K562 (cell line): ENCODE measurements around the gene AK4. TPM values are rescaled to one million over a fixed set of nuclear protein-coding genes. Genes with fewer than 3 reads are reported as not detected.

Experiments
- ATF1 ChIP-seq, 2 experiments: fragments of 450-650 bp in 1 of 2; IDR thresholded peaks; 2 replicates each; pipeline ENCODE4 v1.6.1; 2016; ENCODE audit warnings: missing compliant biosample characterization in 1 of 2, missing genetic modification characterization in 1 of 2
- ILK ChIP-seq: fragments of 450-650 bp; IDR thresholded peaks from 2 replicates; pipeline ENCODE4 v1.6.1; 2016; ENCODE audit warnings: missing genetic modification characterization, low read depth, mild to moderate bottlenecking, missing compliant biosample characterization, moderate library complexity, borderline replicate concordance
- POLR2AphosphoS2 ChIP-seq: IDR thresholded peaks from 2 replicates; pipeline ENCODE4 v1.6.1; 2012; ENCODE audit warnings: low read length, improper control_type of control experiment
- TEAD4 ChIP-seq, 2 experiments: sonication (generic) in 1 of 2; formaldehyde crosslinking in 1 of 2; IDR thresholded peaks; 2 replicates each; pipeline versions ENCODE4 v1.6.1 to v1.8.0; 2012 to 2022; ENCODE audit warnings: borderline replicate concordance in 1 of 2, inconsistent platforms in 1 of 2, low read length in 1 of 2, mild to moderate bottlenecking in 1 of 2, missing genetic modification reagents in 1 of 2
- polyA plus RNA-seq, 8 experiments: library from polyadenylated mRNA; depleted of rRNA in 4 of 8; stranded (reverse) in 5 of 8; unstranded in 3 of 8; fragments of >200 nt; fragmentation: Nextera tagmentation in 2 of 8; fragmentation: Illumina TruSeq in 1 of 8; extraction: Ambion mirVana in 2 of 8; extraction: Trizol in 1 of 8; gene quantifications; 2 replicates each; pipeline versions ENCODE4 v1.2.1 to v1.2.3, GENCODE V29; 2011 to 2014; ENCODE audit warnings: inconsistent platforms in 1 of 8, missing spikeins in 1 of 8
- total RNA-seq, 7 experiments: library from RNA; depleted of rRNA in 6 of 7; stranded (reverse); fragments of >200 nt in 6 of 7; fragmentation: Illumina TruSeq in 2 of 7; extraction: Trizol in 2 of 7; gene quantifications; 2 replicates each; pipeline versions ENCODE4 v1.2.1 to v1.2.3, GENCODE V29; 2011 to 2021; ENCODE audit warnings: low replicate concordance in 1 of 7
- TF ChIP-seq, protein P1 (sequence below): fragments of 450-650 bp; IDR thresholded peaks from 2 replicates; pipeline ENCODE4 v1.6.1; 2017; ENCODE audit warnings: antibody characterized with exemption, mild to moderate bottlenecking
- TF ChIP-seq, protein P2 (sequence below), 2 experiments: fragments of 450-650 bp; IDR thresholded peaks; 2 replicates each; pipeline ENCODE4 v1.6.1; 2018; ENCODE audit warnings: mild to moderate bottlenecking in 2 of 2, low read depth in 1 of 2; ENCODE audit not compliant: partially characterized antibody in 2 of 2
- TF ChIP-seq, protein P3 (sequence below): IDR thresholded peaks from 3 replicates; pipeline ENCODE4 v1.6.1; 2011; ENCODE audit warnings: borderline replicate concordance, mild to moderate bottlenecking; ENCODE audit not compliant: insufficient read length, insufficient read depth
- TF ChIP-seq, protein P4 (sequence below): fragments of 250-450 bp; sonication (Bioruptor Pico); IDR thresholded peaks from 2 replicates; pipeline ENCODE4 v1.4.0; 2020; ENCODE audit warnings: mild to moderate bottlenecking, moderate library complexity, borderline replicate concordance
- TF ChIP-seq, protein P5 (sequence below): fragments of 250-450 bp; sonication (Bioruptor Pico); IDR thresholded peaks from 2 replicates; pipeline ENCODE4 v1.8.0; 2022; ENCODE audit warnings: moderate library complexity, mild to moderate bottlenecking, inconsistent platforms

The AK4 gene
- total and polyA plus RNA-seq, 9 of the 15 experiments (the other 6 are each of a cell fraction or from before 2014, with no cell fraction given) = 10.4 to 96.6 (median 21.5) TPM

DNA sequence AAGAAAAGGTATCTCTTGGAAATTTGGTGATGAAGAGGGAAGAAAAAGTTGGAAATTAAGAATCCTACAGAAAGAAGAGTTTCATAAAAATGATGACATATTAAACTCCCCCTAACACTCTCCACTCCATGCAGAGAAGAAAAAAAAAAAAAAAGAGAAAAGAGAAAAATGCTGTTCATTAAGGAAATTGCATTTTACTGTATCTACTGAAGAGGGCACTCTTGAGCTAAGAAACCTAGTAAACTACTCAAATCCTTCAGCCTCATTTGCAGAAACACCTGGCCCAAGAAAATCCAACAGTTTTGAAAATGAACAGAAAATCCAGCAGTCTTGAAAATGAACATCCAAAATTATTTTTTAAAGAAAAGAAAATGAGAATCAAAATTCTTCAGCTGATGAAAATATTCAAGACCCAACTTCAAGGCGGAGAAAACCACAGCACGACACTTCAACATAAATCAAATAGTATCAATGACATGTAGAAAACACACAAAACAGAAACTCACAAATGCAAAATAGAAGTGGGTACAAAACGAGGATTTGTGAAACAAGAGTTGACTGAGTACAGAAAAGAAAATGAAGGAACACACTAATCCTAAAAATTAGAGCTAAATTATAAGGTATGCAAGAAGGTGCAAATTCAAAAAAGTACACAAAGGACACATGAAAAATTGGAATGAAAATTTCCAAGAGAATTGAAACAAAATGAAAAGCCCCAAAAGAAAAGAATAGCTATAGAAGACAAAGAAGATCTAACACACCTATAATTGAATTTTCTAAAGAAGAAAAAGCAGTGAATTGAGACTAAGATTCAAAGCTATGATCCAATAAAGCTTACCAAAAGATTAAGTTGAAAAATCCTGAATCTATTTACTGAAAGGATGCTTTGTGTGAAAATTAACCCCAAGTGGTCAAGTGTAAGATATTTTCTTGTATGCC lies 88.1 kb downstream of the AK4 start (continued):
- TF ChIP-seq, protein P1, sequence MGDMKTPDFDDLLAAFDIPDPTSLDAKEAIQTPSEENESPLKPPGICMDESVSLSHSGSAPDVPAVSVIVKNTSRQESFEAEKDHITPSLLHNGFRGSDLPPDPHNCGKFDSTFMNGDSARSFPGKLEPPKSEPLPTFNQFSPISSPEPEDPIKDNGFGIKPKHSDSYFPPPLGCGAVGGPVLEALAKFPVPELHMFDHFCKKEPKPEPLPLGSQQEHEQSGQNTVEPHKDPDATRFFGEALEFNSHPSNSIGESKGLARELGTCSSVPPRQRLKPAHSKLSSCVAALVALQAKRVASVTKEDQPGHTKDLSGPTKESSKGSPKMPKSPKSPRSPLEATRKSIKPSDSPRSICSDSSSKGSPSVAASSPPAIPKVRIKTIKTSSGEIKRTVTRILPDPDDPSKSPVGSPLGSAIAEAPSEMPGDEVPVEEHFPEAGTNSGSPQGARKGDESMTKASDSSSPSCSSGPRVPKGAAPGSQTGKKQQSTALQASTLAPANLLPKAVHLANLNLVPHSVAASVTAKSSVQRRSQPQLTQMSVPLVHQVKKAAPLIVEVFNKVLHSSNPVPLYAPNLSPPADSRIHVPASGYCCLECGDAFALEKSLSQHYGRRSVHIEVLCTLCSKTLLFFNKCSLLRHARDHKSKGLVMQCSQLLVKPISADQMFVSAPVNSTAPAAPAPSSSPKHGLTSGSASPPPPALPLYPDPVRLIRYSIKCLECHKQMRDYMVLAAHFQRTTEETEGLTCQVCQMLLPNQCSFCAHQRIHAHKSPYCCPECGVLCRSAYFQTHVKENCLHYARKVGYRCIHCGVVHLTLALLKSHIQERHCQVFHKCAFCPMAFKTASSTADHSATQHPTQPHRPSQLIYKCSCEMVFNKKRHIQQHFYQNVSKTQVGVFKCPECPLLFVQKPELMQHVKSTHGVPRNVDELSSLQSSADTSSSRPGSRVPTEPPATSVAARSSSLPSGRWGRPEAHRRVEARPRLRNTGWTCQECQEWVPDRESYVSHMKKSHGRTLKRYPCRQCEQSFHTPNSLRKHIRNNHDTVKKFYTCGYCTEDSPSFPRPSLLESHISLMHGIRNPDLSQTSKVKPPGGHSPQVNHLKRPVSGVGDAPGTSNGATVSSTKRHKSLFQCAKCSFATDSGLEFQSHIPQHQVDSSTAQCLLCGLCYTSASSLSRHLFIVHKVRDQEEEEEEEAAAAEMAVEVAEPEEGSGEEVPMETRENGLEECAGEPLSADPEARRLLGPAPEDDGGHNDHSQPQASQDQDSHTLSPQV = peak; percentile 40; the same call in 1 of the 2 replicates
- TF ChIP-seq POLR2AphosphoS2 (no peak), ILK (no peak), ATF1 (CRISPR knock-in tag; IDR thresholded peaks at IDR 0.05) (no peak), ATF1 (tag; IDR thresholded peaks at IDR 0.05) (no peak), TEAD4 (IDR thresholded peaks at IDR 0.05; ENCODE audit: low read length) (peak; percentile 8; the same call in 1 of the 2 replicates), TEAD4 (CRISPR knock-in tag; IDR thresholded peaks at IDR 0.05; ENCODE audit: borderline replicate concordance) (no peak)
- TF ChIP-seq, protein P2, sequence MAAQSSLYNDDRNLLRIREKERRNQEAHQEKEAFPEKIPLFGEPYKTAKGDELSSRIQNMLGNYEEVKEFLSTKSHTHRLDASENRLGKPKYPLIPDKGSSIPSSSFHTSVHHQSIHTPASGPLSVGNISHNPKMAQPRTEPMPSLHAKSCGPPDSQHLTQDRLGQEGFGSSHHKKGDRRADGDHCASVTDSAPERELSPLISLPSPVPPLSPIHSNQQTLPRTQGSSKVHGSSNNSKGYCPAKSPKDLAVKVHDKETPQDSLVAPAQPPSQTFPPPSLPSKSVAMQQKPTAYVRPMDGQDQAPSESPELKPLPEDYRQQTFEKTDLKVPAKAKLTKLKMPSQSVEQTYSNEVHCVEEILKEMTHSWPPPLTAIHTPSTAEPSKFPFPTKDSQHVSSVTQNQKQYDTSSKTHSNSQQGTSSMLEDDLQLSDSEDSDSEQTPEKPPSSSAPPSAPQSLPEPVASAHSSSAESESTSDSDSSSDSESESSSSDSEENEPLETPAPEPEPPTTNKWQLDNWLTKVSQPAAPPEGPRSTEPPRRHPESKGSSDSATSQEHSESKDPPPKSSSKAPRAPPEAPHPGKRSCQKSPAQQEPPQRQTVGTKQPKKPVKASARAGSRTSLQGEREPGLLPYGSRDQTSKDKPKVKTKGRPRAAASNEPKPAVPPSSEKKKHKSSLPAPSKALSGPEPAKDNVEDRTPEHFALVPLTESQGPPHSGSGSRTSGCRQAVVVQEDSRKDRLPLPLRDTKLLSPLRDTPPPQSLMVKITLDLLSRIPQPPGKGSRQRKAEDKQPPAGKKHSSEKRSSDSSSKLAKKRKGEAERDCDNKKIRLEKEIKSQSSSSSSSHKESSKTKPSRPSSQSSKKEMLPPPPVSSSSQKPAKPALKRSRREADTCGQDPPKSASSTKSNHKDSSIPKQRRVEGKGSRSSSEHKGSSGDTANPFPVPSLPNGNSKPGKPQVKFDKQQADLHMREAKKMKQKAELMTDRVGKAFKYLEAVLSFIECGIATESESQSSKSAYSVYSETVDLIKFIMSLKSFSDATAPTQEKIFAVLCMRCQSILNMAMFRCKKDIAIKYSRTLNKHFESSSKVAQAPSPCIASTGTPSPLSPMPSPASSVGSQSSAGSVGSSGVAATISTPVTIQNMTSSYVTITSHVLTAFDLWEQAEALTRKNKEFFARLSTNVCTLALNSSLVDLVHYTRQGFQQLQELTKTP (IDR thresholded peaks at IDR 0.05; ENCODE audit: low read depth in 1 of 2, partially characterized antibody in 2 of 2) = peak in 1 of 2 experiments; percentile 15
- TF ChIP-seq, protein P3, sequence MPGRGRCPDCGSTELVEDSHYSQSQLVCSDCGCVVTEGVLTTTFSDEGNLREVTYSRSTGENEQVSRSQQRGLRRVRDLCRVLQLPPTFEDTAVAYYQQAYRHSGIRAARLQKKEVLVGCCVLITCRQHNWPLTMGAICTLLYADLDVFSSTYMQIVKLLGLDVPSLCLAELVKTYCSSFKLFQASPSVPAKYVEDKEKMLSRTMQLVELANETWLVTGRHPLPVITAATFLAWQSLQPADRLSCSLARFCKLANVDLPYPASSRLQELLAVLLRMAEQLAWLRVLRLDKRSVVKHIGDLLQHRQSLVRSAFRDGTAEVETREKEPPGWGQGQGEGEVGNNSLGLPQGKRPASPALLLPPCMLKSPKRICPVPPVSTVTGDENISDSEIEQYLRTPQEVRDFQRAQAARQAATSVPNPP = no peak
- TF ChIP-seq, protein P4, sequence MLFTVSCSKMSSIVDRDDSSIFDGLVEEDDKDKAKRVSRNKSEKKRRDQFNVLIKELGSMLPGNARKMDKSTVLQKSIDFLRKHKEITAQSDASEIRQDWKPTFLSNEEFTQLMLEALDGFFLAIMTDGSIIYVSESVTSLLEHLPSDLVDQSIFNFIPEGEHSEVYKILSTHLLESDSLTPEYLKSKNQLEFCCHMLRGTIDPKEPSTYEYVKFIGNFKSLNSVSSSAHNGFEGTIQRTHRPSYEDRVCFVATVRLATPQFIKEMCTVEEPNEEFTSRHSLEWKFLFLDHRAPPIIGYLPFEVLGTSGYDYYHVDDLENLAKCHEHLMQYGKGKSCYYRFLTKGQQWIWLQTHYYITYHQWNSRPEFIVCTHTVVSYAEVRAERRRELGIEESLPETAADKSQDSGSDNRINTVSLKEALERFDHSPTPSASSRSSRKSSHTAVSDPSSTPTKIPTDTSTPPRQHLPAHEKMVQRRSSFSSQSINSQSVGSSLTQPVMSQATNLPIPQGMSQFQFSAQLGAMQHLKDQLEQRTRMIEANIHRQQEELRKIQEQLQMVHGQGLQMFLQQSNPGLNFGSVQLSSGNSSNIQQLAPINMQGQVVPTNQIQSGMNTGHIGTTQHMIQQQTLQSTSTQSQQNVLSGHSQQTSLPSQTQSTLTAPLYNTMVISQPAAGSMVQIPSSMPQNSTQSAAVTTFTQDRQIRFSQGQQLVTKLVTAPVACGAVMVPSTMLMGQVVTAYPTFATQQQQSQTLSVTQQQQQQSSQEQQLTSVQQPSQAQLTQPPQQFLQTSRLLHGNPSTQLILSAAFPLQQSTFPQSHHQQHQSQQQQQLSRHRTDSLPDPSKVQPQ = no peak
- TF ChIP-seq, protein P5, sequence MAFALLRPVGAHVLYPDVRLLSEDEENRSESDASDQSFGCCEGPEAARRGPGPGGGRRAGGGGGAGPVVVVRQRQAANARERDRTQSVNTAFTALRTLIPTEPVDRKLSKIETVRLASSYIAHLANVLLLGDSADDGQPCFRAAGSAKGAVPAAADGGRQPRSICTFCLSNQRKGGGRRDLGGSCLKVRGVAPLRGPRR (CRISPR knock-in tag) = no peak
